LNCaP clone FGC (cell line): ENCODE data around the gene ALDH1A1.

Experiments
- DNase-seq: peaks from one replicate; pipeline ENCODE4 v3.0.0-alpha.2; 2011; ENCODE audit warnings: low read depth
- H3K4me3 ChIP-seq: 2 replicates; pipeline ENCODE4 v1.5.1; 2011; ENCODE audit warnings: mild to moderate bottlenecking, low read depth, low read length, control low read depth
- TF ChIP-seq, protein P1 (sequence below): IDR thresholded peaks from 2 replicates; pipeline ENCODE4 v1.5.1; 2012; ENCODE audit warnings: mild to moderate bottlenecking; ENCODE audit not compliant: control insufficient read depth, insufficient read depth; ENCODE audit errors: extremely low read depth

Gene ALDH1A1

DNA sequence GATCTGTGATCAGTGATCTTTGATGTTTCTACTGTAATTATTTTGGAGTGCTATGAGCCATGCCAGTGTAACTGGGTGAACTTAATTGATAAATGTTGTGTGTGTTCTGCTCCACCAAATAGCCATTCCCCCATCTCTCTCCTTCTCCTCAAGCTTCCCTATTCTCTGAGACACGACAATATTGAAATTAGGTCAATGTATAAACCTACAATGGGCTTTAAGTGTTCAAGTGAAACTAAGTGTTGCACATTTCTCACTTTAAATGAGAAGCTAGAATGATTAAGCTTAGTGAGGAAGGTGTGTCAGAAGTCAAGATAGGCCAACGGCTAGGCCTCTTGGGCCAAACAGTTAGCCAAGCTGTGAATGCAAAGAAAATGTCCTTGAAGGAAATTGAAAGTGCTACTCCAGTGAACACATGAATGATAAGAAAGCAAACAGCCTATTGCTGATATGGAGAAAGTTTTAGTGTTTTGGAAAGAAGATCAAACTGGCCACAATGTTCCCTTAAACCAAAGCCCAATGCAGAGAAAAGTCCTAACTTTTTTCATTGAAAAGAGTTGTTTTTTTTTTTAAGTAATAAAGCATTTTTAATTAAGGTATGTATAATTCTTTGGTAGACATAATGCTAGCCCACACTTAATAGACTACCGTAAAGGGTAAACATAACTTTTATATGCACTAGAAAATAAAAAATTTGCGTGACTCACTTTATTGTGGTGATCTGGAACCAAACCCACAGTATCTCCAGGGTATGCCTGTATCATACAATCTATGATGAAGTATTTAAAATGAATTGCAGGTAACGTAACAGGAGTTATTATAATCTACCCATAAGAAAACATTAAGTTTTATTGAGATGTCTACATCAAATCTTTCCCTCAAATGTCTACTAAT is 42.5 kb upstream of the ALDH1A1 start:
- no peak overlapping the region for H3K4me3 ChIP-seq
- TF ChIP-seq, protein P1, sequence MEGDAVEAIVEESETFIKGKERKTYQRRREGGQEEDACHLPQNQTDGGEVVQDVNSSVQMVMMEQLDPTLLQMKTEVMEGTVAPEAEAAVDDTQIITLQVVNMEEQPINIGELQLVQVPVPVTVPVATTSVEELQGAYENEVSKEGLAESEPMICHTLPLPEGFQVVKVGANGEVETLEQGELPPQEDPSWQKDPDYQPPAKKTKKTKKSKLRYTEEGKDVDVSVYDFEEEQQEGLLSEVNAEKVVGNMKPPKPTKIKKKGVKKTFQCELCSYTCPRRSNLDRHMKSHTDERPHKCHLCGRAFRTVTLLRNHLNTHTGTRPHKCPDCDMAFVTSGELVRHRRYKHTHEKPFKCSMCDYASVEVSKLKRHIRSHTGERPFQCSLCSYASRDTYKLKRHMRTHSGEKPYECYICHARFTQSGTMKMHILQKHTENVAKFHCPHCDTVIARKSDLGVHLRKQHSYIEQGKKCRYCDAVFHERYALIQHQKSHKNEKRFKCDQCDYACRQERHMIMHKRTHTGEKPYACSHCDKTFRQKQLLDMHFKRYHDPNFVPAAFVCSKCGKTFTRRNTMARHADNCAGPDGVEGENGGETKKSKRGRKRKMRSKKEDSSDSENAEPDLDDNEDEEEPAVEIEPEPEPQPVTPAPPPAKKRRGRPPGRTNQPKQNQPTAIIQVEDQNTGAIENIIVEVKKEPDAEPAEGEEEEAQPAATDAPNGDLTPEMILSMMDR: no peak
- DNase-seq: no peak

DNA sequence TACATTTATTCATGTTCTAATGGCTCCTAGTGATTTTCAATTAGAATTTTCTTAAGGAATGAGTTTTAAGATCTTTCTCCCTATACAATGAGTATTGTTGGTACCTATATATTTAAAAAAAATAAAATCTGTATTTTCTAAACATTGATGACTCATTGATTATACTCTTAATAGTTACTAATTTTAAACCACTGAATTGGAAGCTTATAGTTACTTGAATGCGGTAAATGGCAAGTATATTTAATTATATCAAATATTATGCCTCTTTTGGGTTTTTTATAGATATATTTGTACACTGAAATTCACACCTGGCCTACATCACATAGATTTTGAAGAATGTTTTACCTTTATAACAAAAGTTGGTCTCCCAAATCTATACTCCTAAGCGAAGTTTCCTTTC is 38.9 kb upstream of the ALDH1A1 start:
- no peak for DNase-seq
- no peak overlapping the region for H3K4me3 ChIP-seq
- TF ChIP-seq, protein P1: no peak

DNA sequence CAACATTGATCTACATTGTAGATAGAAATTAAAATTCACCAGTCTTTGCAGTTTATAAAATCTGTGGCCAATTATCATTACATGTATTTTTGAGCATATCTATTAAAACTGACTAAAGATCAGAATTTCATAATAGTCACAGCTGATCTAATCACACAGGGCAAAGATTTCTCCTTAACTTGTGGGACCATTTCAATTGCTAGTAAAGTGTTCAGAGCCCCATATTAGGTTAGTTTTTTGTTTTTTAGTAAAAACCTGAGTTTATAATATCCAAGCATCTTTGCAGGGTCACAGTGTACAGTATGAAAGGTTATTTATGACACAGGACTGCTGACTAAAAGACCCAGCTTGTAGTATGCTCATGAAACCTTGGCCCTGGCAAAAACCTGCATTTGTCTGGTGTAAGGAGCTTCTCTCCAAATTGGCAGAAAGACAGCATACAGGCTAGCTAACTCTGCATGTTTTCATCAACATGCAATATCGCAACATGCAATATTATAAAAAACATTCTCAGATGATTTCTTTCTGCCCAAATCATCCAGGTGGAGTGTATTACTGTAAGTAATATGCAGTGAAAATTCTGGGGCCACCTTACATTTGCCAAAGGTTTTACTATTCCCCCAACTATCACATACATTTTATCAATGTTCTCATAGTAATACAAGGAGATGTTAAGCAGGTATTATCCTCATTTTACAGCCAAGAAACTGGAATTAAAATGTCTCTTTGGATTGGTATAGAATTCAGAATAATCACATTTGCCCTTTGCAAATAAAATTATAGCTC is 37.7 kb upstream of the ALDH1A1 start:
- no peak overlapping the region for H3K4me3 ChIP-seq
- TF ChIP-seq, protein P1: no peak
- DNase-seq: no peak

DNA sequence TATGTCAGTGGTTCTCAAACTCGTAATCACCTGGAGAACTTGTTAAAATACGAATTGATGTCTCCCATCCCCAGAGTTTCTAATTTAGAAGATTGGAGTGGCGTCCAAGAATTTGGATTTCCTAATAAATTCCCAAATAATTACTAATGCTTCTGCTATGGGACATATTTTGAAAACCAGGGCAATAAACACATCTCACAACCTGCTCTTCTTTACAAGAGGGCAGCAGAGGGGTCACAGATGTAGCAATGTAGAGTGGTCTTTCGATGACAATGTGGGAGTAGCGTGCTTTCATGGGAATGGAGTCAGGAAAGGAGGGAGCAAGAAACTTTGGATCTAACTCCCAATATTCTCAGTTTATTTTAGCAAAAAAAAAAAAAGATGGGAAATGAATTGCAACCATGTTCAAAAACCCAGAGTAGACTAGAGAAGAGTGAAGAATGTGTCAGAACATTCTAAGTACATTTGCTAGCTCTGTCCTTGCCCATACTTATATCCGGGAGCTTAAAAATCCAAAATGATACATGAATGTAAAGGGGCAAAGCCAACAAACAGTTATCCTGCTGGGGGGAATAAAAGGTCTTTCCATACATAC is 33.8 kb upstream of the ALDH1A1 start:
- H3K4me3 ChIP-seq: no peak overlapping the region
- TF ChIP-seq, protein P1: no peak
- no peak for DNase-seq

DNA sequence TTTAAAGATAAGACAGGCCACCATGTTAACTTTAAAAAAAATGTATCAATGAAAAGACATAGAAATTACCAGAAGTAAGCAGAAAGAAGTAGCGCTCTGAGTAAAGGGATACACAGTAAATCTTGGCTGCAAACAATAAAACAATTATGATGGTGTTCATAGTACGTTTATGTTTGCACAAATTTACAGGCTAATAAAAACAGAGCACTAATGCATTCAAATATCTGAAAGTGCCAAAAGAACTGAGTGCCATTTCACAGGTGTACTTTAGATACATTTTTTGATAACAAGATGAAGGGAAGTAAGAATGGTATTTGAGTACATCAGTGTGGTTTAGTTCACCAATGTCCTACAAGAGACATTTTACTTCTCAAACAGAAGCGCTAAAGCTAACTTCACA is 32.9 kb upstream of the ALDH1A1 start:
- DNase-seq: peak; percentile 94
- H3K4me3 ChIP-seq: no peak overlapping the region
- TF ChIP-seq, protein P1: no peak

DNA sequence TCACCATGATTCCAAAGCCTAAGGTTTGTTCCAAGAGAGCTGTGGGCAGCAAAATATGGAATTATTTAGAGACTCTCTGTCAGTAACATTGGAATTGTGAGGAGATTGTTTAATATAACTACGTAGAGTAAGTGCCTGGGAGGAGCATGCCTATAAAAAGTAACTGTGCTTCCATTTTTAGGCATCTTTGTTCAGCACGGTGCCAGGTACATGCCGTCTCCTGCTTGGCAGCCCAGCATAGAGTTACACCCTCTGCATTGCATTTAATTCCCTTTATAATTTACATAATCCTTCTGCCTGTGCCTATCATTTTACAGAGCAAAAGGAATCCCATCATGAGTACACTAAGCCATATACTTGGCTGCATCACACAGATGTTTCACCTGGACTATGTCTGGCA is 32.1 kb upstream of the ALDH1A1 start:
- no peak for DNase-seq
- TF ChIP-seq, protein P1: no peak
- no peak overlapping the region for H3K4me3 ChIP-seq
